Measurements from ENCODE around the gene CFAP57. TPM values are rescaled to one million over a fixed set of nuclear protein-coding genes. Genes with fewer than 3 reads are reported as not detected.

The CFAP57 gene
- total and polyA plus RNA-seq, 2 of the 8 experiments (the other 6 are each of a cell fraction or from before 2014, with no cell fraction given), result 0.20 to 0.80 TPM

- Histone ChIP-seq H4K5ac (ENCODE audit: insufficient read length, low read depth, low read length) (no peak overlapping the region), H3K4me2 (ENCODE audit: insufficient read depth in 1 of 2, low read depth in 2 of 2, low read length in 2 of 2) (no peak overlapping the region), H3K79me2 (ENCODE audit: control insufficient read depth in 1 of 2, insufficient read depth in 2 of 2, low read length in 2 of 2) (0 out of 4 replicates have a peak, but pooled peaks cover 0 to 3% of the 10 kb centered on the region in 2 experiments), H3K27ac (ENCODE audit: low read depth, low read length) (no peak overlapping the region), H2AK5ac (ENCODE audit: low read depth, low read length) (no peak overlapping the region), H3K9me3 (ENCODE audit: insufficient read depth in 2 of 2, low read depth in 1 of 2, low read length in 1 of 2) (peaks cover 9% of the 10 kb centered on the region in 2 experiments; a peak in 3 of 4 replicates), H2BK12ac (ENCODE audit: low read depth, low read length) (no peak overlapping the region), H3K4me1 (replicated peaks in 1 of 4; ENCODE audit: control insufficient read depth in 3 of 4, insufficient read depth in 4 of 4, low read length in 3 of 4) (peaks cover 0 to 12% (median 5%) of the 10 kb centered on the region in 4 experiments; a peak in 5 of 7 replicates), H3K27me3 (replicated peaks in 1 of 4; ENCODE audit: control insufficient read depth in 3 of 4, extremely low read depth in 1 of 4, insufficient read depth in 3 of 4, low read length in 3 of 4) (no peaks in the 10 kb centered on the region), H2BK15ac (ENCODE audit: low read length) (no peak overlapping the region), H2BK20ac (ENCODE audit: low read length) (no peak overlapping the region), H4K8ac (ENCODE audit: extremely low read depth, insufficient read depth, low read length) (no peak overlapping the region), H2BK120ac (replicated peaks; ENCODE audit: low read depth, low read length) (no peak overlapping the region), H4K20me1 (replicated peaks in 1 of 2; ENCODE audit: control insufficient read depth in 1 of 2, insufficient read depth in 2 of 2, low read length in 2 of 2) (no peaks in the 10 kb centered on the region), H3K56ac (replicated peaks; ENCODE audit: insufficient read length, low read depth, low read length) (no peak overlapping the region), H3K4me3 (ENCODE audit: extremely low read depth in 1 of 4, insufficient read depth in 2 of 4, low read depth in 3 of 4, low read length in 4 of 4) (no peak overlapping the region), H3K36me3 (ENCODE audit: control insufficient read depth in 2 of 4, insufficient read depth in 4 of 4, low read length in 3 of 4) (peaks cover 0 to 4% (median 2%) of the 10 kb centered on the region in 4 experiments; a peak in 6 of 8 replicates), H4K91ac (replicated peaks; ENCODE audit: insufficient read length, low read length) (no peak overlapping the region), H2BK5ac (ENCODE audit: low read depth, low read length) (no peak overlapping the region), H3K23ac (ENCODE audit: insufficient read length) (no peak overlapping the region), H3K23me2 (ENCODE audit: low read depth, low read length) (peaks cover 6% of the 10 kb centered on the region; the same call in 1 of the 2 replicates), H3K79me1 (ENCODE audit: low read depth, low read length) (peaks cover 3% of the 10 kb centered on the region), H3K9ac (replicated peaks in 1 of 4; ENCODE audit: extremely low read depth in 1 of 4, low read depth in 3 of 4, low read length in 3 of 4) (no peak overlapping the region), H3K14ac (ENCODE audit: insufficient read length) (no peak overlapping the region), H3K18ac (ENCODE audit: extremely low read depth, low read length) (no peak overlapping the region), H3K4ac (replicated peaks; ENCODE audit: insufficient read length, low read depth, low read length) (no peak overlapping the region), H2AFZ (ENCODE audit: low read length) (no peak overlapping the region)
- ChIA-PET POLR2A (ENCODE audit: partially characterized antibody) (interaction anchor here (1.1 to 1.6 kb wide), 4 partner anchors 24 to 101 kb away, joined by 3 to 4 read pairs (median 3); partner anchors contain the start of gene CDC20), CTCF (ENCODE audit: partially characterized antibody) (interaction anchor here (1.0 to 1.9 kb wide), 3 partner anchors 18 to 33 kb away, joined by 5 to 6 read pairs (median 6); partner anchors contain the start of gene C1orf210)
- FAIRE-seq (no peak), DNase-seq (ENCODE audit: low read depth in 1 of 2, low spot score in 2 of 2) (no peak)
- 85% methylated on average over 3 of the region's 3 CpGs; no CpG with 5 or more reads in 1 of the 2 experiments for WGBS, 2 experiments (ENCODE audit: extremely low coverage in 1 of 2, insufficient coverage in 1 of 2, insufficient read length in 1 of 2, insufficient replicate concordance in 2 of 2, low coverage in 1 of 2, low lambda C conversion rate in 2 of 2, missing lambda C conversion rate in 1 of 2)
- TF ChIP-seq NANOG (IDR thresholded peaks at IDR 0.05; ENCODE audit: insufficient read depth, low read depth, low read length, poor library complexity, severe bottlenecking) (no peak), POLR2A (IDR thresholded peaks at IDR 0.05; ENCODE audit: control extremely low read depth in 1 of 2, low read depth in 2 of 2, low read length in 2 of 2) (no peak), CEBPB (IDR thresholded peaks at IDR 0.05; ENCODE audit: low read depth, low read length) (no peak), FOSL1 (IDR thresholded peaks at IDR 0.05; ENCODE audit: insufficient read depth, low read depth, low read length) (no peak), RFX5 (IDR thresholded peaks at IDR 0.05; ENCODE audit: borderline replicate concordance, low read depth, low read length) (no peak)
- TF ChIP-seq, protein P1, sequence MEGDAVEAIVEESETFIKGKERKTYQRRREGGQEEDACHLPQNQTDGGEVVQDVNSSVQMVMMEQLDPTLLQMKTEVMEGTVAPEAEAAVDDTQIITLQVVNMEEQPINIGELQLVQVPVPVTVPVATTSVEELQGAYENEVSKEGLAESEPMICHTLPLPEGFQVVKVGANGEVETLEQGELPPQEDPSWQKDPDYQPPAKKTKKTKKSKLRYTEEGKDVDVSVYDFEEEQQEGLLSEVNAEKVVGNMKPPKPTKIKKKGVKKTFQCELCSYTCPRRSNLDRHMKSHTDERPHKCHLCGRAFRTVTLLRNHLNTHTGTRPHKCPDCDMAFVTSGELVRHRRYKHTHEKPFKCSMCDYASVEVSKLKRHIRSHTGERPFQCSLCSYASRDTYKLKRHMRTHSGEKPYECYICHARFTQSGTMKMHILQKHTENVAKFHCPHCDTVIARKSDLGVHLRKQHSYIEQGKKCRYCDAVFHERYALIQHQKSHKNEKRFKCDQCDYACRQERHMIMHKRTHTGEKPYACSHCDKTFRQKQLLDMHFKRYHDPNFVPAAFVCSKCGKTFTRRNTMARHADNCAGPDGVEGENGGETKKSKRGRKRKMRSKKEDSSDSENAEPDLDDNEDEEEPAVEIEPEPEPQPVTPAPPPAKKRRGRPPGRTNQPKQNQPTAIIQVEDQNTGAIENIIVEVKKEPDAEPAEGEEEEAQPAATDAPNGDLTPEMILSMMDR (IDR thresholded peaks at IDR 0.05; ENCODE audit: control extremely low read depth in 1 of 3, insufficient read depth in 1 of 3, low read depth in 1 of 3, low read length in 3 of 3), result no peak
Observed at GRCh38 chr1:43267818-43268425, 95.8 kb downstream of the CFAP57 start.

All from H1 (cell line).